Central memory CD4-positive, alpha-beta T cell (primary cell): ENCODE data around the gene OR7G3.

Source experiments
- DNase-seq: peaks from one replicate; pipeline ENCODE4 v3.0.0; 2022
- total RNA-seq, 3 experiments: gene quantifications; one replicate each; lab custom pipeline; 2026; lab: John Stamatoyannopoulos, UW

OR7G3 gene
- total RNA-seq: 0 reads per million in 3 experiments

GRCh38 chr19:9126900-9127405 lies at the start of gene OR7G3:
TSS of gene OR7G3 (minus strand) at chr19:9126950. CDS start at chr19:9126950, 0 bp downstream.
- no peak for DNase-seq

- DNase-seq: no peak
Measured at GRCh38 chr19:9175326-9175725, 48.6 kb upstream of the OR7G3 start.

GRCh38 chr19:9171393-9171991 lies 44.7 kb upstream of the OR7G3 start:
- no peak for DNase-seq

GRCh38 chr19:9166846-9167245 lies 40.1 kb upstream of the OR7G3 start:
- no peak for DNase-seq

- DNase-seq: no peak
Measured at GRCh38 chr19:9165261-9165660, 38.5 kb upstream of the OR7G3 start.

GRCh38 chr19:9161427-9161826 lies 34.7 kb upstream of the OR7G3 start:
- no peak for DNase-seq

- DNase-seq: no peak
Measured at GRCh38 chr19:9159891-9160290, 33.1 kb upstream of the OR7G3 start.

GRCh38 chr19:9156304-9156703 lies 29.6 kb upstream of the OR7G3 start:
- DNase-seq: no peak

GRCh38 chr19:9155591-9155990 lies 28.8 kb upstream of the OR7G3 start:
- DNase-seq: no peak

GRCh38 chr19:9151367-9151766 lies 24.6 kb upstream of the OR7G3 start:
- DNase-seq: no peak

- DNase-seq: no peak
Measured at GRCh38 chr19:9150650-9151049, 23.9 kb upstream of the OR7G3 start.

- no peak for DNase-seq
Measured at GRCh38 chr19:9149997-9150396, 23.2 kb upstream of the OR7G3 start.

- no peak for DNase-seq
Measured at GRCh38 chr19:9148697-9149096, 21.9 kb upstream of the OR7G3 start.

- no peak for DNase-seq
Measured at GRCh38 chr19:9146882-9147281, 20.1 kb upstream of the OR7G3 start.

GRCh38 chr19:9144920-9145319 lies 18.2 kb upstream of the OR7G3 start:
- DNase-seq: no peak

- peak; percentile 88 for DNase-seq
Measured at GRCh38 chr19:9140159-9140874, 13.6 kb upstream of the OR7G3 start, which contains the start of gene ZNF317. TSS of gene ZNF317 (plus strand) at chr19:9140397. CDS start at chr19:9156017, 15,620 bp downstream.

GRCh38 chr19:9139609-9140158 lies 12.9 kb upstream of the OR7G3 start:
- no peak for DNase-seq

GRCh38 chr19:9132422-9132821 lies 5.7 kb upstream of the OR7G3 start:
- no peak for DNase-seq

GRCh38 chr19:9130965-9131364 lies 4.2 kb upstream of the OR7G3 start:
- DNase-seq: no peak

GRCh38 chr19:9128171-9128570 lies 1.4 kb upstream of the OR7G3 start:
- no peak for DNase-seq

- no peak for DNase-seq
Measured at GRCh38 chr19:9116547-9116946, 10.2 kb downstream of the OR7G3 start.

GRCh38 chr19:9115307-9115813 lies 11.4 kb downstream of the OR7G3 start, which contains the start of gene OR7G1:
TSS of gene OR7G1 (minus strand) at chr19:9115763. CDS start at chr19:9115763, 0 bp downstream.
- no peak for DNase-seq

- DNase-seq: no peak
Measured at GRCh38 chr19:9109959-9110358, 16.8 kb downstream of the OR7G3 start.

- DNase-seq: no peak
Measured at GRCh38 chr19:9107375-9107774, 19.4 kb downstream of the OR7G3 start, which contains the start of gene OR7G2. TSS of gene OR7G2 (minus strand) at chr19:9107475. CDS start at chr19:9103243, 4,232 bp downstream.
